ENCODE measurements around the gene MGA.

DNA sequence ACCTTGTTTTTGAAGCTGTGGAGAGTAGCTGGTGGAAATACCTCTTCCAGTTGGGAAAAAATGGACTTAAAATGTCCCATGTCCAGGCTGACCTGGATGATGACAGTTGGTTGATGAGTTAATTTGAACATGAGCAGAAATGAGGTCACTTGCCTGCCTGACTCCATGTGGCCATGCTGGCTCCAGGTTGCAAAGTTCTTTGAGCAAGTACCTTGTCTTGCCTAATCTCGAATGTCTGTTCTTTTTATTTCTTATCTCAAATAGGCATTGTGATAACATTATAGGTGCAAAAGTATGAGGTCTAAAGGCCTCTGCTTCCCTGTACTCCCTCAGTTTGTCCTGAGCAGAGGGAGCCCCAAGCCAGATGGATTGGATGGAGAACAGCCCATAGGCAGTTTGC, 123.1 kb downstream of the MGA start:
- TF ChIP-seq, protein P1, sequence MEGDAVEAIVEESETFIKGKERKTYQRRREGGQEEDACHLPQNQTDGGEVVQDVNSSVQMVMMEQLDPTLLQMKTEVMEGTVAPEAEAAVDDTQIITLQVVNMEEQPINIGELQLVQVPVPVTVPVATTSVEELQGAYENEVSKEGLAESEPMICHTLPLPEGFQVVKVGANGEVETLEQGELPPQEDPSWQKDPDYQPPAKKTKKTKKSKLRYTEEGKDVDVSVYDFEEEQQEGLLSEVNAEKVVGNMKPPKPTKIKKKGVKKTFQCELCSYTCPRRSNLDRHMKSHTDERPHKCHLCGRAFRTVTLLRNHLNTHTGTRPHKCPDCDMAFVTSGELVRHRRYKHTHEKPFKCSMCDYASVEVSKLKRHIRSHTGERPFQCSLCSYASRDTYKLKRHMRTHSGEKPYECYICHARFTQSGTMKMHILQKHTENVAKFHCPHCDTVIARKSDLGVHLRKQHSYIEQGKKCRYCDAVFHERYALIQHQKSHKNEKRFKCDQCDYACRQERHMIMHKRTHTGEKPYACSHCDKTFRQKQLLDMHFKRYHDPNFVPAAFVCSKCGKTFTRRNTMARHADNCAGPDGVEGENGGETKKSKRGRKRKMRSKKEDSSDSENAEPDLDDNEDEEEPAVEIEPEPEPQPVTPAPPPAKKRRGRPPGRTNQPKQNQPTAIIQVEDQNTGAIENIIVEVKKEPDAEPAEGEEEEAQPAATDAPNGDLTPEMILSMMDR (conservative IDR thresholded peaks at IDR 0.05) = no peak
- no peak for TF ChIP-seq EZH2 (IDR thresholded peaks at IDR 0.05; ENCODE audit: low read depth)
